Measurements from ENCODE around the gene RPL22. TPM values are rescaled to one million over a fixed set of nuclear protein-coding genes. Genes with fewer than 3 reads are reported as not detected.

RPL22 gene
- total and polyA plus RNA-seq, 2 of the 4 experiments (the other 2 are of a cell fraction), result 26.2 to 131 TPM

DNA sequence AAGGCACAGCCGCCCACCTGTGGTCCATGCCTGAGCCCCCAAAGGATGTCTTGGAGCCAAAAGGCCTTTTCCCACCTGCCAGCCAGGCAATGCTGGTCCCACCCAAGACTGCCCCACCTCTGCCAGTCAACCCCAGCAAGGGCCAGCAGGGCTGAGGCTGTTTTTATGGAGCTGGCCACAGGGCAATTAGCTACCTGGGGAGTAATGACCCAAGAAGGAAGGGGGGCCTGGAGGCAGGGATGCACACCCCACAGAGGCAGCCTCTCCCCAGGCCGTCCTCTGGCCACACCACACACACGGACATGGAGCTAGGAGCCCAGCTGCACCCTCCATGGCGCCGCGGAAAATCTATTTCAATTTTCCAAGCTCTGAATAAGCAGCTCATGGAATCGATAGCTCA lies 46.5 kb downstream of the RPL22 start:
- no peak overlapping the region for H2BK5ac ChIP-seq (ENCODE audit: low read depth, low read length, poor library complexity, severe bottlenecking)

More for the DNA sequence above, 46.5 kb downstream of the RPL22 start:
- no CpG with 5 or more reads among the region's 7 CpGs for WGBS, 2 experiments (ENCODE audit: extremely low coverage in 2 of 2, insufficient read length in 1 of 2)
- Histone ChIP-seq H3K14ac (replicated peaks; ENCODE audit: low read depth, low read length) (no peak overlapping the region), H4K5ac (ENCODE audit: low read depth, low read length) (no peak overlapping the region), H3K9me1 (ENCODE audit: insufficient read depth, low read length) (no peaks in the 10 kb centered on the region), H3K56ac (ENCODE audit: extremely low read depth, insufficient read depth, low read length) (no peak overlapping the region), H3K36me3 (ENCODE audit: control insufficient read depth, insufficient read depth, low read length) (no peaks in the 10 kb centered on the region), H3K4ac (ENCODE audit: low read depth, low read length) (no peak overlapping the region), H3K18ac (ENCODE audit: low read depth, low read length) (no peak overlapping the region), H3K27me3 (ENCODE audit: control insufficient read depth, insufficient read depth, low read length) (peaks cover 18% of the 10 kb centered on the region; the same call in 1 of the 2 replicates), H2BK20ac (ENCODE audit: low read depth, low read length) (no peak overlapping the region), H2BK15ac (ENCODE audit: low read depth, low read length) (no peak overlapping the region), H2AFZ (replicated peaks; ENCODE audit: low read length, poor library complexity) (no peak overlapping the region), H3K27ac (ENCODE audit: insufficient read depth, low read length) (no peak overlapping the region), H2AK9ac (replicated peaks; ENCODE audit: low read depth, low read length, poor library complexity) (no peak overlapping the region), H4K91ac (ENCODE audit: insufficient read depth, low read depth, low read length) (no peak overlapping the region), H3K4me3 (ENCODE audit: insufficient read depth, low read depth, low read length) (no peak overlapping the region), H3K9ac (ENCODE audit: low read depth, low read length) (no peak overlapping the region), H3K4me1 (ENCODE audit: control insufficient read depth, insufficient read depth, low read length) (no peaks in the 10 kb centered on the region), H2AK5ac (ENCODE audit: low read depth, low read length) (no peak overlapping the region), H3K79me1 (ENCODE audit: low read depth in 1 of 2, low read length in 2 of 2) (no peaks in the 10 kb centered on the region), H3K23ac (ENCODE audit: low read depth, low read length) (no peak overlapping the region), H3K9me3 (ENCODE audit: control insufficient read depth, insufficient read depth, low read length) (no peaks in the 10 kb centered on the region), H4K8ac (ENCODE audit: low read depth in 2 of 2, low read length in 2 of 2) (no peak overlapping the region), H2BK120ac (ENCODE audit: low read depth, low read length) (no peak overlapping the region), H4K20me1 (ENCODE audit: insufficient read depth, low read length) (0 out of 2 replicates have a peak, but pooled peaks cover 2% of the 10 kb centered on the region), H3K4me2 (ENCODE audit: low read depth, low read length) (no peak overlapping the region)
- POLR2A ChIA-PET (ENCODE audit: unreplicated experiment), result no interaction called here
- DNase-seq (no peak), ATAC-seq (ENCODE audit: low read depth) (no peak)
- intact Hi-C loops (cut with micrococcal nuclease), result no loop called here
- CTCF ChIA-PET, result no interaction called here
- BruUV-seq (replicated peaks), result no TSS peak
- in situ Hi-C loops (cut with MboI; ENCODE audit: low sequenced_read_pairs), result no loop called here
- no peak for TF ChIP-seq SMC3 (IDR thresholded peaks at IDR 0.05; ENCODE audit: low read depth, low read length)
- dilution Hi-C loops (cut with HindIII; ENCODE audit: low sequenced_read_pairs, unreplicated experiment), result no loop called here

Measured in IMR-90 (cell line).